T-helper 2 cell treated with Interferon-gamma antibody and Interleukin-4, amounts not matched to agents 5 μg/mL and 100 μg/mL, for 36 hours (primary cell): ENCODE data around the gene DNAL1.

Experiments
- DNase-seq: peaks from one replicate; pipeline ENCODE4 v3.0.0; 2021; ENCODE audit warnings: low spot score
- H3K27ac Mint-ChIP-seq: one replicate; pipeline ENCODE4 v1.8.0; 2021; ENCODE audit warnings: mild to moderate bottlenecking, mixed read lengths
- H3K27me3 Mint-ChIP-seq: one replicate; pipeline ENCODE4 v1.8.0; 2021; ENCODE audit warnings: low read depth, mixed read lengths
- H3K36me3 Mint-ChIP-seq: one replicate; pipeline ENCODE4 v1.8.0; 2021; ENCODE audit warnings: low read depth, mixed read lengths
- H3K4me1 Mint-ChIP-seq: one replicate; pipeline ENCODE4 v1.8.0; 2021; ENCODE audit warnings: low read depth, mixed read lengths
- H3K4me3 Mint-ChIP-seq: one replicate; pipeline ENCODE4 v1.8.0; 2022; ENCODE audit warnings: mild to moderate bottlenecking, moderate library complexity, mixed read lengths
- H3K9me3 Mint-ChIP-seq: one replicate; pipeline ENCODE4 v1.8.0; 2021; ENCODE audit warnings: mixed read lengths

DNAL1 gene, protein sequence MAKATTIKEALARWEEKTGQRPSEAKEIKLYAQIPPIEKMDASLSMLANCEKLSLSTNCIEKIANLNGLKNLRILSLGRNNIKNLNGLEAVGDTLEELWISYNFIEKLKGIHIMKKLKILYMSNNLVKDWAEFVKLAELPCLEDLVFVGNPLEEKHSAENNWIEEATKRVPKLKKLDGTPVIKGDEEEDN

DNA sequence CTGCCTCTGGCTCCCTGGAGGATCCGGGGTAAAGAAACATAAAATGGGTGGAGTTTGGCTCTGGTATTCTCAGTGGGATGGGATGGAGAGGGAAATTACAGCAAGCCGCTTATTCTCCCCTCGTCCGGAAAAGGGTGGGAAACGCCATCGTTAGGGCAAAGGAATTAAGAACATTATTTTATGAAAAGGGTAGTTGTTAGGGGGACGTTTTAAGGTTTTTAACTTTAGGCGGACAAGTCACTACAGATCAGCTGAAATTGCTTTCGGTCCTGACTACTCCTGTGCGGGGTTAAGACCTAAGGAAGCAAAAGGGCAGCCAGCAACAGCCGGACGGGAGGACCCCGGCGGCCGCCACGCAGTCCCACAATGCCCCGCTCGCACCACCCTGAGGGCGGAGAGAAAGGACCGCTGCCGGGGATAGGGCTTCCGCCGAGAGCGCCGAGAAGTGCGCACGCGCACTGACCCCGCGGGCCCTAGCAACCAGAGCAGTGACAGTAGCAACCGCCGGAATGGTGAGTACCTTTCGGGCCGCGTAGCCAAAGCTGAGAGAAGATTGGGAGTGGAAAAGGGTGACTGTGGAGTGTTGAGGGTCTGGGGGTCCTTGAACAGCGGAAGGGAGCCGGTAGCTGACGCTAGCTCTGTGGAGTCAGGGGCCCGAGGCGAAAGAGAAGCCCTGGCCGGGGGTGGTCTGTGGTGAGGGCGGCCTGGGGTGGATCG, at the start of gene DNAL1:
Gene DNAL1 (plus strand): TSS at position 456 of the 717 bp plus-strand sequence. CDS start 54 bp downstream, at position 510.
- peak; percentile 94 for DNase-seq
- Mint-ChIP-seq H3K36me3 (no peaks in the 10 kb centered on the region), H3K4me1 (peaks cover 14% of the 10 kb centered on the region), H3K4me3 (peak within 1 kb of the TSS; percentile 98), H3K27me3 (no peaks in the 10 kb centered on the region), H3K27ac (peak within 1 kb of the TSS; percentile 93), H3K9me3 (no peaks in the 10 kb centered on the region)

DNA sequence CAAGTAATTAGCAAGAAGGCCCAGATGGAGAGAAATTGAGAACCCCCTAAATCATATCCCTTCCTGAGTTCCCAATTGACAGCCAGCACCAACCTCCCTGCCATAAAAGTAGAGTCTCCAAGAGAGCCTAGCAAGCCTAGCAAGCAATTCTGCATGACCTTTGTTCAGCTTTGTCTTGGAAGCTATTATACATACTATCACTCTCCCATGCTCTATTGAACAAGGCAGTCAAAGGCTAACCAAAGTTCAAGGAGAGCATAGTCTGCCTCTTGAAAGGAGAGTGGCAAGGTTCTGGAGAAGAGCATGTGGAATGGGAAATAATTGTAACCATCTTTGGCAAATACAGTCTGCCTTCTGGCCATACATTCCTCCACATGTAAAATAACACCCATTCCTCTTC, 45.3 kb upstream of the DNAL1 start:
- no peaks in the 10 kb centered on the region for H3K9me3 Mint-ChIP-seq
- no peaks in the 10 kb centered on the region for H3K36me3 Mint-ChIP-seq
- H3K4me1 Mint-ChIP-seq, result peaks cover 3% of the 10 kb centered on the region
- peaks cover 4% of the 10 kb centered on the region for H3K27me3 Mint-ChIP-seq
- H3K27ac Mint-ChIP-seq, result no peak overlapping the region
- no peak overlapping the region for H3K4me3 Mint-ChIP-seq
- DNase-seq, result no peak

DNA sequence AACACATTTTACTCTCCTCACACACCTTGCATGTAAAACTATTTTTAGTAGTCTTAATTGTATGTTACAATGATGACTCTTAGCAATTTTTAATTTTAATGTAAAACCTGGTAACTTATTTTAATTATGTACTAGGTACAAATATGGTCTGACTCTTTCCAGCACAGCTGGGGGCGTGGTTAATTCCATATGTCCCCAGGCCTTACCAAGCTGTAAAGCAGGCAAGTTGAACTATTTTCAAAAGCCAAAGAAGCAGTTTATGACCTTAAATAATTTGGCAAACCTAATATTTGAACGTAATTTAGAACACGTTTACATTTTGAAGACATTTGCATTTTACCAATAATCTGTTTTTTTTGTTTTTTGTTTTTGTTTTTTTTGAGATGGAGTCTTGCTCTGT, 41.8 kb upstream of the DNAL1 start:
- no peaks in the 10 kb centered on the region for H3K36me3 Mint-ChIP-seq
- no peak for DNase-seq
- no peak overlapping the region for H3K27ac Mint-ChIP-seq
- H3K4me3 Mint-ChIP-seq, result no peak overlapping the region
- peaks cover 7% of the 10 kb centered on the region for H3K27me3 Mint-ChIP-seq
- peaks cover 5% of the 10 kb centered on the region for H3K4me1 Mint-ChIP-seq
- H3K9me3 Mint-ChIP-seq, result no peaks in the 10 kb centered on the region

DNA sequence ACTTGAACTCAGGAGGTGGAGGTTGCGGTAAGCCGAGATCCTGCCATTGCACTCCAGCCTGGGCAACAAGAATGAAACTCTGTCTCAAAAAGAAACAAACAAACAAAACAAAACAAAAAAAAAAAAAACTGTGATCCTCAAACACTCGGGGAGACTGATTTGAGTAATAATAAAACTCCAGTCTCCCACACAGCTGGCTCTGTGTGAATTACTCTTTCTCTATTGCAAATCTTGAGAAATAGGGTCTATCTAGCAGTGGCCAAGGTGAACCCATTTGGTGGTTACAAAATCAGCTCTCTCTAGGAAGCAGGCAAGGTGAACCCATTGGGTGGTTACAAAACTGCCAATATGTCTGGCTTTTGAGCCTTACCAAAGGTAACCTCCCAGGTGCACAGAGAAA, 38.5 kb upstream of the DNAL1 start:
- peaks cover 20% of the 10 kb centered on the region for H3K27me3 Mint-ChIP-seq
- H3K4me3 Mint-ChIP-seq, result no peak overlapping the region
- peaks cover 7% of the 10 kb centered on the region for H3K4me1 Mint-ChIP-seq
- no peaks in the 10 kb centered on the region for H3K36me3 Mint-ChIP-seq
- DNase-seq, result no peak
- peaks cover 3% of the 10 kb centered on the region for H3K9me3 Mint-ChIP-seq
- no peak overlapping the region for H3K27ac Mint-ChIP-seq

DNA sequence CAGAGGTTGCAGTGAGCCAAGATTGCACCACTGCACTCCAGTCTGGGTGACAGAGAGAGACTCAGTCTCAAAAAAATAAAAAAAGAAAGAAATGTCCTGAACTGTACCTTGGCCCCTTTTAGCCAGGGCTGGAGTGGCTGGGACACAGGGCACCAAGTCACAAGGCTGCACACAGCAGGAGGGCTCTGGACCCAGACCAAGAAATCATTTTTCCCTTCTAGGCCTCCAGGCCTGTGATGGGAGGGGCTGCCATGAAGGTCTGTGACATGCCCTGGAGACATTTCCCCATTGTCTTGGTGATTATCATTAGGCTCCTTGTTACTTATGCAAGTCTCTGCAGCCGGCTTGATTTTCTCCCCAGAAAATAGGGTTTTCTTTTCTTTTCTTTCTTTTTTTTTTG, 37.5 kb upstream of the DNAL1 start:
- peaks cover 25% of the 10 kb centered on the region for H3K27me3 Mint-ChIP-seq
- peaks cover 9% of the 10 kb centered on the region for H3K4me1 Mint-ChIP-seq
- no peak for DNase-seq
- H3K4me3 Mint-ChIP-seq, result no peak overlapping the region
- H3K36me3 Mint-ChIP-seq, result no peaks in the 10 kb centered on the region
- H3K9me3 Mint-ChIP-seq, result peaks cover 4% of the 10 kb centered on the region
- H3K27ac Mint-ChIP-seq, result no peak overlapping the region

DNA sequence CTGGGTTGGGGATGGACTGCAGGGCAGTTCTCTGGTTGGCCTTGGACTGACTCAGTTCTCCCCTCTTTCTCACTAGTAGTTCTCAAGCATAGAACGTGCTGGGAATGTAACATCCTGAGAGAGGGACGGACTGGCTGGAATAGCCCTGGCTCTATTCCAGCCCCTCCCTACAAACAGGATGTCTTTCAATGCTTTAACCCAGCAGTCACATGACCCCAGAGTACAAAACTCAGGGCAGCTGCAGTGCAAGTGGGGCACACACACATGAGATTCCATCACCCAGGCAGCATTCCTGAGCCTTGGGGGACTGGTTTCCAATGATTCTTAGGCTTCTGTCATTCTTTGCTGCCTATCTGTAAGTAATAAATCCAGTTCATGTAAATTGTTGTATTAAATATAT, 34.1 kb upstream of the DNAL1 start:
- Mint-ChIP-seq H3K4me3 (no peak overlapping the region), H3K36me3 (no peaks in the 10 kb centered on the region), H3K9me3 (peaks cover 4% of the 10 kb centered on the region), H3K4me1 (peaks cover 12% of the 10 kb centered on the region), H3K27me3 (peaks cover 32% of the 10 kb centered on the region), H3K27ac (no peak overlapping the region)
- no peak for DNase-seq

DNA sequence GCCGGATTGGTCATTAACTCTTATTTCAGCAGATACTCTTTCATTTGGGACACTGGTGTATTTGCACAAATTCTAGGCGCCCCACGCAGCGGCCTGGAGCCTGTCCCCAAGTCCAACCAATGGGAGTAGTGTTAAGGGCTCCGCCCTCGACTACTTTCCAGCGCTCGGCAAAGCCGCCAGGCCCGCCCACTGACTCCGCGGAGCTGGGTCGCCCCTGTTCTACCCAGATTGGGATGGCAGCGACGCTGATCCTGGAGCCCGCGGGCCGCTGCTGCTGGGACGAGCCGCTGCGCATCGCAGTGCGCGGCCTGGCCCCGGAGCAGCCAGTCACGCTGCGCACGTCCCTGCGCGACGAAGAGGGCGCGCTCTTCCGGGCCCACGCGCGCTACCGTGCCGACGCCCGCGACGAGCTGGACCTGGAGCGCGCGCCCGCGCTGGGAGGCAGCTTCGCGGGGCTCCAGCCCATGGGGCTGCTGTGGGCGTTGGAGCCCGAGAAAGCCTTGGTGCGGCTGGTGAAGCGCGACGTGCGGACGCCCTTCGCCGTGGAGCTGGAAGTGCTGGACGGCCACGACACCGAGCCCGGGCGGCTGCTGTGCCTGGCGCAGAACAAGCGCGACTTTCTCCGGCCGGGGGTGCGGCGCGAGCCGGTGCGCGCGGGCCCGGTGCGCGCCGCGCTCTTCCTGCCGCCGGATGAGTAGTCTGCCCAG, 32.3 kb upstream of the DNAL1 start, which contains the start of gene ACOT6:
Gene ACOT6 (plus strand): TSS at position 179 of the 707 bp plus-strand sequence. CDS start 55 bp downstream, at position 234.
- Mint-ChIP-seq H3K4me1 (peaks cover 10% of the 10 kb centered on the region), H3K27me3 (peaks cover 32% of the 10 kb centered on the region), H3K9me3 (peaks cover 4% of the 10 kb centered on the region), H3K36me3 (no peaks in the 10 kb centered on the region), H3K27ac (peak within 1 kb of the TSS; percentile 31), H3K4me3 (peak within 1 kb of the TSS; percentile 81)
- peak; percentile 57 for DNase-seq

DNA sequence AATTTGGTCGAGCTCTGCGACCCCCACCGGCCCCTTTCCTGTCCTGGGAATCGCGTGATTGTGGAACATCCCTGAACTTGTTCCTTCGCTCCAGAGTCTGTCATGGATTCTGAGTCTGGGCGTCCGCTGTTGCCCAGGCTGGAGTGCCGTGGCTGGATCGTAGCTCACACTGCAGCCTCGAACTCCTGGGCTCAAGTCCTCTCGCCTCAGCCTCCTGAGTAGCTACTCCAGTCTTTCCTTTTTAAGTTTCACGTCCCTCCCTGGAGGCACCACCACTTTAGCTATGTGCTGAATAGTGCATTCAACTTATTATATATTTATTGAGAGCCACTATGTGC, 31.8 kb upstream of the DNAL1 start:
- Mint-ChIP-seq H3K27ac (peak overlapping the region; percentile 31), H3K9me3 (peaks cover 4% of the 10 kb centered on the region), H3K4me3 (peak overlapping the region; percentile 81), H3K27me3 (peaks cover 32% of the 10 kb centered on the region), H3K4me1 (peaks cover 10% of the 10 kb centered on the region), H3K36me3 (no peaks in the 10 kb centered on the region)
- DNase-seq, result no peak

DNA sequence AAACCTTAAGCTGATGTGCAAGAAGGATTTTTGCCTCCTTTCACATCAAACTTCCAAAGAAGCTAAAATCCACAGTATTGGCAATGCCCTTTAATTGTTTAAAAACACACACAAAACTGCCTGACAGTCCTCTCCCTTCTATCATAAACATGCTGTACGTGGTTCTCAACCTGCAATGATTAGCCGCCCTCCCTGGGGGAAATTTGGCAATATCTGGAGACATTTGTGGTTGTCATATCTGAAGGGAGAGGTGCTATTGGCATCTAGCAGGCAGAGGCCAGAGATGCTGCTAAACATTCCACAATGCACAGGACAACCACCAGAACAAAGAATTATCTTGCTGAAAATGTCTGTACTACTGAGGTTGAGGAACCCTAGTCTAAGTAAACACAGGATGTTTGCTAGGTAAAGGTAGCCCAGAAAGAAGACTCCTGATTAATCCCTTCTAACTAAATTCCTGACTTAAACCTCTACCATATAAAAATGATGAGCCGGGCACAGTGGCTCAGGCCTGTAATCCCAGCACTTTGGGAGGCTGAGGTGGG, 31.3 kb upstream of the DNAL1 start:
- H3K36me3 Mint-ChIP-seq, result no peaks in the 10 kb centered on the region
- DNase-seq, result no peak
- H3K4me3 Mint-ChIP-seq, result peak overlapping the region; percentile 81
- peaks cover 35% of the 10 kb centered on the region for H3K27me3 Mint-ChIP-seq
- no peak overlapping the region for H3K27ac Mint-ChIP-seq
- peaks cover 10% of the 10 kb centered on the region for H3K4me1 Mint-ChIP-seq
- H3K9me3 Mint-ChIP-seq, result peaks cover 4% of the 10 kb centered on the region

DNA sequence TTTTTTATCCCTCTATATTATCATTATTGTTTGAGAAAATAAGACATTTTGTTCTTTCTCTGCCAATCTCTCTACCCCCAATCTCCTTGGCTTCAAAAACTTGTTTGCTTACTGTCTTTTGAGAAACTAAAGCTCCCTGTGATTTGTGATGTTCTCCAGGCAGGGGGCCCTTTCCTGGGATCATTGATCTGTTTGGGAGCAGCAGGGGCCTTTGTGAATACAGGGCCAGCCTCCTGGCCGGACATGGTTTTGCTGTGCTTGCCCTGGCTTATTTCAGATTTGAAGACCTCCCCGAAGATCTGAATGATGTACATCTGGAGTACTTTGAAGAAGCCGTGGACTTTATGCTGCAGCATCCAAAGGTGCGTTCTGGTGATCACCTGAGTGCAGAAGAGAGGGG, 28.0 kb upstream of the DNAL1 start:
- DNase-seq, result no peak
- Mint-ChIP-seq H3K27me3 (peaks cover 26% of the 10 kb centered on the region), H3K4me1 (peaks cover 6% of the 10 kb centered on the region), H3K9me3 (no peaks in the 10 kb centered on the region), H3K36me3 (no peaks in the 10 kb centered on the region), H3K27ac (no peak overlapping the region), H3K4me3 (no peak overlapping the region)

DNA sequence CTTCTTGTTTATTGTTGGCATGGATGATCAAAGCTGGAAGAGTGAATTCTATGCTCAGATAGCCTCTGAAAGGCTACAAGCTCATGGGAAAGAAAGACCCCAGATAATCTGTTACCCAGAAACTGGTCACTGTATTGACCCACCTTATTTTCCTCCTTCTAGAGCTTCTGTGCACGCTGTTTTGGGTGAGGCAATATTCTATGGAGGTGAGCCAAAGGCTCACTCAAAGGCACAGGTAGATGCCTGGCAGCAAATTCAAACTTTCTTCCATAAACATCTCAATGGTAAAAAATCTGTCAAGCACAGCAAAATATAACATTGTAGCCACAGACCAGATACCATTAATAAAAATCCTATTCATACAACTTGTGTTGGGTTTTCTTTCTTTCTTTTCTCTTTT, 25.3 kb upstream of the DNAL1 start:
- DNase-seq, result no peak
- no peaks in the 10 kb centered on the region for H3K4me1 Mint-ChIP-seq
- H3K36me3 Mint-ChIP-seq, result no peaks in the 10 kb centered on the region
- no peak overlapping the region for H3K4me3 Mint-ChIP-seq
- peaks cover 12% of the 10 kb centered on the region for H3K27me3 Mint-ChIP-seq
- H3K9me3 Mint-ChIP-seq, result no peaks in the 10 kb centered on the region
- no peak overlapping the region for H3K27ac Mint-ChIP-seq

DNA sequence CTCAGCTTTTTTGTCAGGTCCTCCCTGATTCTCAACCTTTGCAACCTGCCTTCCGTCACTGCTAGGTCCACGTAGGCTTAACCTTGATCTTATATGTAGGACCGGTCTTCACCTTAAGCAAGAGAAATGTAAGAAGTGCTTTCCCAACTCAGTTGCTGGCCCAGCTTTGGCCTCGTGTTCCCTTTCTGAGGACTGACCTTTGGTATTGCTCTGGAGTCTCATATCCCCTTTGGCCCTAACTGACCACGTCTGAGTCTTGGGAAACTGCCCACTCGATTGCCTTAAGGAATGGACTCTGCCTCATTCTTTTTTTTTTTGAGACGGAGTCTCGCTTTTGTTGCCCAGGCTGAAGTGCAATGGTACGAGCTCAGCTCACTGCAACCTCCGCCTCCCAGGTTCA, 24.5 kb upstream of the DNAL1 start:
- no peak overlapping the region for H3K27ac Mint-ChIP-seq
- no peak for DNase-seq
- peaks cover 12% of the 10 kb centered on the region for H3K27me3 Mint-ChIP-seq
- no peaks in the 10 kb centered on the region for H3K4me1 Mint-ChIP-seq
- H3K9me3 Mint-ChIP-seq, result no peaks in the 10 kb centered on the region
- no peak overlapping the region for H3K4me3 Mint-ChIP-seq
- H3K36me3 Mint-ChIP-seq, result no peaks in the 10 kb centered on the region

DNA sequence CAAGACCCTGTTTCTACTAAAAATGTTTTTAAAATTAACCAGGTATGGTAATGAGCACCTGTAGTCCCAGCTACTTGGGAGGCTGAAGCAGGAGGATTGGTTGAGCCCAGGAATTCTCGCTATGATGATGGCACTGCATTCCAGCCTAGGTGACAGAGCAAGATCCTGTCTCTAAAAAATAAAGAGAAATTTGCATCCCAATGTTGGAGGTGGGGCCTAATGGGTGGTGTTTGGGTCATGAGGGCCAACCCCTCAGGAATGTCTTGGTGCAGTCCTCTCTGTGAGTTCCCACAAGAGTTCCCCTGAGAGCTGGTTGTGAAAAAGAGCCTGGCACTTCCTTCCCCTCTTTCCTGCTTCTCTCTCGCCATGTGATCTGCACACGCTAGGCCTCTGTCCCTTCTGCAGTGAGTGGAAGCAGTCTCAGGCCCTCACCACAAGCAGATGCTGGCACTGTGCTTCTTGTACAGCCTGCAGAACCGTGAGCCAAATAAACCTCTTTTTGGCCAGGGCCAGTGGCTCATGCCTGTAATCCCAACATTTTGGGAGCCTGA, 21.2 kb upstream of the DNAL1 start:
- no peaks in the 10 kb centered on the region for H3K36me3 Mint-ChIP-seq
- no peak for DNase-seq
- no peaks in the 10 kb centered on the region for H3K4me1 Mint-ChIP-seq
- H3K9me3 Mint-ChIP-seq, result no peaks in the 10 kb centered on the region
- H3K27me3 Mint-ChIP-seq, result peaks cover 7% of the 10 kb centered on the region
- no peak overlapping the region for H3K27ac Mint-ChIP-seq
- H3K4me3 Mint-ChIP-seq, result no peak overlapping the region

DNA sequence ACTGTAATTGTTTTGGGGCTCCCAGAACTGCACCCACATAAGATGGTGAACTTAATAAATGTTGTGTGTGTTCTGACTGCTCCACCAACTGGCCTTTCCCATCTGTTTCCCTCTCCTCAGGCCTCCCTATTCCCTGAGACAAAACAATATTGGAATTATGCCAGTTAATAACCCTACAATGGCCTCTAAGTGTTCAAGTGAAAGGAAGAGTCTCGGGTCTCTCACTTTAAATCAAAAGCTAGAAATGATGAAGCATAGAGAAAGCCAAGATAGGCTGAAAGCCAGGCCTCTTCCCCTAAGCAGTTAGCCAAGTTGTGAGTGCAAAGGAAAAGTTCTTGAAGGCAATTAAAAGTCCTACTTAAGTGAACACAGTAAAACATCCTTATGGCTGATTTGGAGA, 19.1 kb upstream of the DNAL1 start:
- Mint-ChIP-seq H3K4me3 (no peak overlapping the region), H3K36me3 (no peaks in the 10 kb centered on the region), H3K27me3 (peaks cover 8% of the 10 kb centered on the region), H3K27ac (no peak overlapping the region), H3K9me3 (no peaks in the 10 kb centered on the region), H3K4me1 (no peaks in the 10 kb centered on the region)
- DNase-seq, result no peak
